Measurements from ENCODE around the gene IMMP2L.
"Not testable (repeated sequence)": the region's sequence is repeated elsewhere in the genome, so short reads cannot be mapped to it uniquely, and the experiment has no call there.

IMMP2L gene

DNA sequence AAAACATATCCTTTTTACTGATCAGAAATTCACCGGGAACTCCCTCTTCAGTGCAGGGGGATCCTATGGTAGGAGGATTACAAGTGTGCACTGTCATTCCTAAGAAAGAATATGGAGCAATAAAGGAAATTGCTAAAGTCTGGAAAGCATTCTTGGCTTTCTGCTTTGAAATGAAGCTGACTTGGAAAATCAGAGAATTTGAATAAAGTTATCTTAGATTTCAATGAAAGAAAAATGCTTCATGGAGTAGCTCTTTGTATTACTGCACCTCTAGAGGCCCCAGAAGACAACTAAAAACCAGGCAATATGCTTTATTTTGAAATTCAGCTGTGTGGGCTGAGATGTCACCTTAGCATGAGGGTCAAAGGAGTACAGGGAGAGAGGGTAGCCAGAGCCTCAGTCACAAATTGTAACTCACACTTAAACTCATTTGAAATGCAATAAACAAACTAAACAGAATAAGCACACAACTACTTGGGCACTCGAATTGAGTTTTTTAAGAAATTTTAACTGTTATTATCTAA, 102.5 kb downstream of the IMMP2L start:
- H3K4me2 ChIP-seq (ENCODE audit: low read depth, low read length, poor library complexity, severe bottlenecking) = no peak overlapping the region
- H3K36me3 ChIP-seq (ENCODE audit: low read length) = no peaks in the 10 kb centered on the region
- TF ChIP-seq, protein P1, sequence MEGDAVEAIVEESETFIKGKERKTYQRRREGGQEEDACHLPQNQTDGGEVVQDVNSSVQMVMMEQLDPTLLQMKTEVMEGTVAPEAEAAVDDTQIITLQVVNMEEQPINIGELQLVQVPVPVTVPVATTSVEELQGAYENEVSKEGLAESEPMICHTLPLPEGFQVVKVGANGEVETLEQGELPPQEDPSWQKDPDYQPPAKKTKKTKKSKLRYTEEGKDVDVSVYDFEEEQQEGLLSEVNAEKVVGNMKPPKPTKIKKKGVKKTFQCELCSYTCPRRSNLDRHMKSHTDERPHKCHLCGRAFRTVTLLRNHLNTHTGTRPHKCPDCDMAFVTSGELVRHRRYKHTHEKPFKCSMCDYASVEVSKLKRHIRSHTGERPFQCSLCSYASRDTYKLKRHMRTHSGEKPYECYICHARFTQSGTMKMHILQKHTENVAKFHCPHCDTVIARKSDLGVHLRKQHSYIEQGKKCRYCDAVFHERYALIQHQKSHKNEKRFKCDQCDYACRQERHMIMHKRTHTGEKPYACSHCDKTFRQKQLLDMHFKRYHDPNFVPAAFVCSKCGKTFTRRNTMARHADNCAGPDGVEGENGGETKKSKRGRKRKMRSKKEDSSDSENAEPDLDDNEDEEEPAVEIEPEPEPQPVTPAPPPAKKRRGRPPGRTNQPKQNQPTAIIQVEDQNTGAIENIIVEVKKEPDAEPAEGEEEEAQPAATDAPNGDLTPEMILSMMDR (IDR thresholded peaks at IDR 0.05; ENCODE audit: insufficient read depth, low read length, poor library complexity, severe bottlenecking) = no peak
- TF ChIP-seq EZH2phosphoT487 (conservative IDR thresholded peaks at IDR 0.05; ENCODE audit: low read length) = no peak
- no peak overlapping the region for H3K4me3 ChIP-seq (ENCODE audit: insufficient read depth, low read length, poor library complexity, severe bottlenecking)
- no peaks in the 10 kb centered on the region for H3K27me3 ChIP-seq (ENCODE audit: low read length)
- H3K79me2 ChIP-seq (ENCODE audit: insufficient read depth, low read length) = no peaks in the 10 kb centered on the region
- no peaks in the 10 kb centered on the region for H4K20me1 ChIP-seq (ENCODE audit: low read depth, low read length)
- no peak overlapping the region for H3K9ac ChIP-seq (ENCODE audit: low read length)
- H3K9me2 ChIP-seq (replicated peaks; ENCODE audit: insufficient read depth, low read length) = no peaks in the 10 kb centered on the region
- H3K27ac ChIP-seq (ENCODE audit: low read depth, low read length) = no peak overlapping the region
- H3F3A ChIP-seq (ENCODE audit: insufficient read depth) = 0 out of 2 replicates have a peak, but pooled peaks cover 3% of the 10 kb centered on the region
- no peaks in the 10 kb centered on the region for H3K9me3 ChIP-seq (ENCODE audit: insufficient read depth, low read length)
- H2AFZ ChIP-seq (ENCODE audit: low read depth, low read length, severe bottlenecking) = no peak overlapping the region

DNA sequence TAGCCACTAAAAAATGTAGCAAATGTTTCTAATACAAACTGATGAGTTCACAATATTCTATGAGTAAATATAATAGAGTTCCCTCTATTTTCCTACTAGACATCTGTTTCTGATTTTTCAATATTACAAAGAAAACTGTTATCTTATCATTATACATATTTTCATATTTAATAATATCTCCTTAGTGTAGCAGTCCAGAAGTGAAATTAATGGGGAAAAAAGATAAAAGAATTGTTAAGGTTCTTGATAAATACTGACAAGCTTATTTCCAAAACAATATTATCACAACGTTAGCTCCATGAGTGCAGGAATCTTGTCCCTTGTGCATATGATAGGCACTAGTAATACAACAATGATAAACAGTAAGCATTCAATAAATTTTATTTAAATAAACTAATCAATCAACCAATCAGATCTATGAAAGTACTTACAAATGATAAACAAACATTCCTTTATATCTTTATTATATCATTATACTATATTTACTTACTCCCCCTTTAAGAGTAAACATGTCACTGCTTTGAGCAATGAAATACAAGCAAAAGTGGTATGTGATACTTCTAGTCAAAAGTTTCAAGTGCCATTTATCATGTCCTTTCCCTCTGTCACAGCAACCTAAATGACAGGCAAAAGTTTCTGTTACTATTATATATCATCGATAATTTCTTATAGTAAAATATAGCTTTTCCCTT, 103.1 kb downstream of the IMMP2L start:
- Histone ChIP-seq H3K27ac (ENCODE audit: low read depth, low read length) (no peak overlapping the region), H3K9me3 (ENCODE audit: insufficient read depth, low read length) (no peaks in the 10 kb centered on the region), H3K36me3 (ENCODE audit: low read length) (no peaks in the 10 kb centered on the region), H3K4me3 (ENCODE audit: insufficient read depth, low read length, poor library complexity, severe bottlenecking) (no peak overlapping the region), H3K9ac (ENCODE audit: low read length) (no peak overlapping the region), H3K27me3 (ENCODE audit: low read length) (no peaks in the 10 kb centered on the region), H4K20me1 (ENCODE audit: low read depth, low read length) (no peaks in the 10 kb centered on the region), H3K4me2 (ENCODE audit: low read depth, low read length, poor library complexity, severe bottlenecking) (no peak overlapping the region), H2AFZ (ENCODE audit: low read depth, low read length, severe bottlenecking) (no peak overlapping the region), H3K9me2 (replicated peaks; ENCODE audit: insufficient read depth, low read length) (no peaks in the 10 kb centered on the region), H3K79me2 (ENCODE audit: insufficient read depth, low read length) (no peaks in the 10 kb centered on the region), H3F3A (ENCODE audit: insufficient read depth) (0 out of 2 replicates have a peak, but pooled peaks cover 3% of the 10 kb centered on the region)
- no peak for TF ChIP-seq EZH2phosphoT487 (conservative IDR thresholded peaks at IDR 0.05; ENCODE audit: low read length)
- TF ChIP-seq, protein P1 (IDR thresholded peaks at IDR 0.05; ENCODE audit: insufficient read depth, low read length, poor library complexity, severe bottlenecking) = no peak

DNA sequence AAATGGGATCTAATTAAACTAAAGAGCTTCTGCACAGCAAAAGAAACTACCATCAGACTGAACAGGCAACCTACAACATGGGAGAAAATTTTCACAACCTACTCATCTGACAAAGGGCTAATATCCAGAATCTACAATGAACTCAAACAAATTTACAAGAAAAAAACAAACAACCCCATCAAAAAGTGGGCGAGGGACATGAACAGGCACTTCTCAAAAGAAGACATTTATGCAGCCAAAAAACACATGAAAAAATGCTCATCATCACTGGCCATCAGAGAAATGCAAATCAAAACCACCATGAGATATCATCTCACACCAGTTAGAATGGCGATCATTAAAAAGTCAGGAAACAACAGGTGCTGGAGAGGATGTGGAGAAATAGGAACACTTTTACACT, 111.6 kb downstream of the IMMP2L start:
- H3K9ac ChIP-seq (ENCODE audit: low read length); H3K27ac ChIP-seq (ENCODE audit: low read depth, low read length); H3K9me3 ChIP-seq (ENCODE audit: insufficient read depth, low read length); H3K79me2 ChIP-seq (ENCODE audit: insufficient read depth, low read length); H2AFZ ChIP-seq (ENCODE audit: low read depth, low read length, severe bottlenecking); H4K20me1 ChIP-seq (ENCODE audit: low read depth, low read length); H3K27me3 ChIP-seq (ENCODE audit: low read length); H3K9me2 ChIP-seq (replicated peaks; ENCODE audit: insufficient read depth, low read length); H3K4me2 ChIP-seq (ENCODE audit: low read depth, low read length, poor library complexity, severe bottlenecking); H3K4me3 ChIP-seq (ENCODE audit: insufficient read depth, low read length, poor library complexity, severe bottlenecking); H3K36me3 ChIP-seq (ENCODE audit: low read length); H3F3A ChIP-seq (ENCODE audit: insufficient read depth): not testable (repeated sequence)

DNA sequence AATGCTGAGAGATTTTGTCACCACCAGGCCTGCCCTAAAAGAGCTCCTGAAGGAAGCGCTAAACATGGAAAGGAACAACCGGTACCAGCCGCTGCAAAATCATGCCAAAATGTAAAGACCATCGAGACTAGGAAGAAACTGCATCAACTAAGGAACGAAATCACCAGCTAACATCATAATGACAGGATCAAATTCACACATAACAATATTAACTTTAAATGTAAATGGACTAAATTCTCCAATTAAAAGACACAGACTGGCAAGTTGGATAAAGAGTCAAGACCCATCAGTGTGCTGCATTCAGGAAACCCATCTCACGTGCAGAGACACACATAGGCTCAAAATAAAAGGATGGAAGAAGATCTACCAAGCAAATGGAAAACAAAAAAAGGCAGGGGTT, 114.8 kb downstream of the IMMP2L start:
- not testable (repeated sequence) for H4K20me1 ChIP-seq (ENCODE audit: low read depth, low read length); H3K27me3 ChIP-seq (ENCODE audit: low read length); H3K4me3 ChIP-seq (ENCODE audit: insufficient read depth, low read length, poor library complexity, severe bottlenecking); H3K9ac ChIP-seq (ENCODE audit: low read length); H3K4me2 ChIP-seq (ENCODE audit: low read depth, low read length, poor library complexity, severe bottlenecking); H3K27ac ChIP-seq (ENCODE audit: low read depth, low read length); H3K36me3 ChIP-seq (ENCODE audit: low read length); H3K79me2 ChIP-seq (ENCODE audit: insufficient read depth, low read length); H3K9me3 ChIP-seq (ENCODE audit: insufficient read depth, low read length); H3K9me2 ChIP-seq (replicated peaks; ENCODE audit: insufficient read depth, low read length); H2AFZ ChIP-seq (ENCODE audit: low read depth, low read length, severe bottlenecking); H3F3A ChIP-seq (ENCODE audit: insufficient read depth)

All from SU-DHL-6 (cell line).